ENCODE measurements around the gene MSI1. TPM values are rescaled to one million over a fixed set of nuclear protein-coding genes. Genes with fewer than 3 reads are reported as not detected.

Gene MSI1
- total RNA-seq, 3 donors from 2014 or later (not counting 1 experiment from before 2014, with no cell fraction given): not detected

- intact Hi-C loops (cut with micrococcal nuclease): no loop called here
These were observed 21.7 kb upstream of the MSI1 start for GRCh38 chr12:120390540-120391120.

GRCh38 chr12:120388691-120389481 lies 19.9 kb upstream of the MSI1 start:
- intact Hi-C loops (cut with micrococcal nuclease): no loop called here
- no peak for ATAC-seq

More at GRCh38 chr12:120390540-120391120, 21.7 kb upstream of the MSI1 start:
- ATAC-seq (no peak), DNase-seq (no peak)
- peaks cover 4% of the 10 kb centered on the region for H3K4me1 ChIP-seq (ENCODE audit: control insufficient read depth, insufficient read depth, low read length)
- no peaks in the 10 kb centered on the region for H3K36me3 ChIP-seq (ENCODE audit: control insufficient read depth, insufficient read depth, low read length)
- TF ChIP-seq CTCF (IDR thresholded peaks at IDR 0.05): no peak
- Mint-ChIP-seq H3K9me3 (no peaks in the 10 kb centered on the region), H3K27ac (no peak overlapping the region), H3K36me3 (no peaks in the 10 kb centered on the region), H3K27me3 (ENCODE audit: low read depth in 2 of 2) (peaks cover 31 to 39% of the 10 kb centered on the region in 2 donors), H3K4me1 (peaks cover 0 to 11% of the 10 kb centered on the region in 2 donors), H3K4me3 (no peak overlapping the region)
- 97% methylated on average over 1 of the region's 1 CpG for WGBS (ENCODE audit: insufficient coverage)
- H3K27ac ChIP-seq (ENCODE audit: low read length): no peak overlapping the region
- H3K4me3 ChIP-seq (ENCODE audit: low read length): no peak overlapping the region
- H3K9me3 ChIP-seq (ENCODE audit: control insufficient read depth, insufficient read depth, low read length): no peaks in the 10 kb centered on the region
- peaks cover 11% of the 10 kb centered on the region for H3K27me3 ChIP-seq (ENCODE audit: control insufficient read depth, insufficient read depth, low read length)

GRCh38 chr12:120381752-120382419 lies 12.9 kb upstream of the MSI1 start:
- Mint-ChIP-seq H3K9me3 (no peaks in the 10 kb centered on the region), H3K4me3 (no peak overlapping the region), H3K4me1 (no peaks in the 10 kb centered on the region), H3K27ac (no peak overlapping the region), H3K27me3 (ENCODE audit: low read depth in 2 of 2) (peaks cover 22 to 41% of the 10 kb centered on the region in 2 donors), H3K36me3 (no peaks in the 10 kb centered on the region)
- 62% methylated on average over 5 of the region's 6 CpGs for WGBS (ENCODE audit: insufficient coverage)
- DNase-seq (no peak), ATAC-seq (no peak)
- no peaks in the 10 kb centered on the region for H3K36me3 ChIP-seq (ENCODE audit: control insufficient read depth, insufficient read depth, low read length)
- peaks cover 2% of the 10 kb centered on the region for H3K27me3 ChIP-seq (ENCODE audit: control insufficient read depth, insufficient read depth, low read length)
- no peak overlapping the region for H3K27ac ChIP-seq (ENCODE audit: low read length)
- H3K4me1 ChIP-seq (ENCODE audit: control insufficient read depth, insufficient read depth, low read length): no peaks in the 10 kb centered on the region
- no peaks in the 10 kb centered on the region for H3K9me3 ChIP-seq (ENCODE audit: control insufficient read depth, insufficient read depth, low read length)
- H3K4me3 ChIP-seq (ENCODE audit: low read length): no peak overlapping the region
- TF ChIP-seq CTCF (IDR thresholded peaks at IDR 0.05): no peak
- intact Hi-C loops (cut with micrococcal nuclease): no loop called here

More at GRCh38 chr12:120388691-120389481, 19.9 kb upstream of the MSI1 start:
- Mint-ChIP-seq H3K36me3 (no peaks in the 10 kb centered on the region), H3K9me3 (no peaks in the 10 kb centered on the region), H3K27me3 (ENCODE audit: low read depth in 2 of 2) (peaks cover 30 to 31% of the 10 kb centered on the region in 2 donors), H3K4me3 (no peak overlapping the region), H3K4me1 (peaks cover 0 to 7% of the 10 kb centered on the region in 2 donors), H3K27ac (no peak overlapping the region)
- DNase-seq: no peak
- H3K27me3 ChIP-seq (ENCODE audit: control insufficient read depth, insufficient read depth, low read length): peaks cover 11% of the 10 kb centered on the region
- 22% methylated on average over 24 of the region's 24 CpGs for WGBS (ENCODE audit: insufficient coverage)
- H3K36me3 ChIP-seq (ENCODE audit: control insufficient read depth, insufficient read depth, low read length): no peaks in the 10 kb centered on the region
- H3K9me3 ChIP-seq (ENCODE audit: control insufficient read depth, insufficient read depth, low read length): no peaks in the 10 kb centered on the region
- H3K4me1 ChIP-seq (ENCODE audit: control insufficient read depth, insufficient read depth, low read length): peaks cover 4% of the 10 kb centered on the region
- TF ChIP-seq CTCF (IDR thresholded peaks at IDR 0.05): no peak
- H3K27ac ChIP-seq (ENCODE audit: low read length): no peak overlapping the region
- H3K4me3 ChIP-seq (ENCODE audit: low read length): no peak overlapping the region

Data from natural killer cell (primary cell).